GM20000 (cell line): ENCODE measurements around the gene MOV10L1.

Experiments used
- DNase-seq: peaks from one replicate; pipeline ENCODE4 v3.0.0; 2012; ENCODE audit warnings: low spot score
- TF ChIP-seq, protein P1 (sequence below): IDR thresholded peaks from 2 replicates; pipeline ENCODE4 v1.5.1; 2012; ENCODE audit warnings: mild to moderate bottlenecking, control low read depth; ENCODE audit errors: extremely low read depth, missing control alignments

MOV10L1 gene

DNA sequence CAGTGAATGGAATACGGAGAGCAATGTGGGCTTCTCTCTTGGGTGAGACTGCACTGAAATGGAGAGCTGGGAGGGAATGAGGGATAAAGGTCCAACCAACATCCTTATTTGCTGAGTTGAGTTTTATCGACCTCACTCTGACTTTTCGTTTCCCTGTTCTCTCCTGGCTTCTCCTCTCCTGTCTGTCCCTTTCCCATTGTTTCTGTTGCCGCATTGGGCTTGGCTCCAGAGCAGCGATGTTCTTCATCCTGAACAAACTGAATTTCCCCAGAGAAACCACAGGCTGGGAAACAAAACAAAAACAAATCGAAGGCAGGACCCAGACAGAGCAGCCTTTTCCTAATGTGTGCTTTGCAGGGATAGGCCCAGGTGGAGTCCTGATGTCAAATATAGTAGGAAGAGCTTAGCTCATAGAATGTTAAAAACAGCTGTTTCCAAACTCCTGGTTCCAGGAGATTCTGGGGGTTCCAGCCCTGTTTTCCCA, 30.0 kb downstream of the MOV10L1 start:
- DNase-seq: no peak
- TF ChIP-seq, protein P1, sequence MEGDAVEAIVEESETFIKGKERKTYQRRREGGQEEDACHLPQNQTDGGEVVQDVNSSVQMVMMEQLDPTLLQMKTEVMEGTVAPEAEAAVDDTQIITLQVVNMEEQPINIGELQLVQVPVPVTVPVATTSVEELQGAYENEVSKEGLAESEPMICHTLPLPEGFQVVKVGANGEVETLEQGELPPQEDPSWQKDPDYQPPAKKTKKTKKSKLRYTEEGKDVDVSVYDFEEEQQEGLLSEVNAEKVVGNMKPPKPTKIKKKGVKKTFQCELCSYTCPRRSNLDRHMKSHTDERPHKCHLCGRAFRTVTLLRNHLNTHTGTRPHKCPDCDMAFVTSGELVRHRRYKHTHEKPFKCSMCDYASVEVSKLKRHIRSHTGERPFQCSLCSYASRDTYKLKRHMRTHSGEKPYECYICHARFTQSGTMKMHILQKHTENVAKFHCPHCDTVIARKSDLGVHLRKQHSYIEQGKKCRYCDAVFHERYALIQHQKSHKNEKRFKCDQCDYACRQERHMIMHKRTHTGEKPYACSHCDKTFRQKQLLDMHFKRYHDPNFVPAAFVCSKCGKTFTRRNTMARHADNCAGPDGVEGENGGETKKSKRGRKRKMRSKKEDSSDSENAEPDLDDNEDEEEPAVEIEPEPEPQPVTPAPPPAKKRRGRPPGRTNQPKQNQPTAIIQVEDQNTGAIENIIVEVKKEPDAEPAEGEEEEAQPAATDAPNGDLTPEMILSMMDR: no peak

DNA sequence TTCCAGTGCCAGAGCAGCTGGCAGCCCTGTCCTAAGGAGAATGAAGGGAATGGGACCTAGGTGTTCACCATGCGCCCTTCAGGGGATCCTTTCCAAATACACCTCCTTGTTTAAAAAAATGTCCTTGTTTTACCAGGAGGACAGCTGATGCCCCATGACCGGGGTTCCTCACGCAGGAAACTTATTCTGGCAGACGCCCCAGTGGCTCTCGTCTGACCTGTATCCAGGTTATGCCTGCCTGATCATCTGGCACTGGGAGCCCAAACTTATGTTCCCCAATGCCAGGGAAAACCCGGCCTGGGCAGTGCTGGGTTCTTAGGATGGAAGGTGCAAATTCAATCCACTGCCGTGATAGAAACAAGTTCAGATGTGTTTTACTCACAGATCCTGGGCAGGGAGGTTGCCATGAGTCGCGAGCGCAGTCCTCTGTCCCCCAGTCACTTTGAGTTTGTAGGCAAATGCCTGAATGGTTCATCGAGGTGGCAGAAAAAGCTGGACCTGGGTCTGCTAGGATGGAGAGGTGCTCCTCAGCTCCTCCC, 31.5 kb downstream of the MOV10L1 start:
- no peak for DNase-seq
- TF ChIP-seq, protein P1: no peak

DNA sequence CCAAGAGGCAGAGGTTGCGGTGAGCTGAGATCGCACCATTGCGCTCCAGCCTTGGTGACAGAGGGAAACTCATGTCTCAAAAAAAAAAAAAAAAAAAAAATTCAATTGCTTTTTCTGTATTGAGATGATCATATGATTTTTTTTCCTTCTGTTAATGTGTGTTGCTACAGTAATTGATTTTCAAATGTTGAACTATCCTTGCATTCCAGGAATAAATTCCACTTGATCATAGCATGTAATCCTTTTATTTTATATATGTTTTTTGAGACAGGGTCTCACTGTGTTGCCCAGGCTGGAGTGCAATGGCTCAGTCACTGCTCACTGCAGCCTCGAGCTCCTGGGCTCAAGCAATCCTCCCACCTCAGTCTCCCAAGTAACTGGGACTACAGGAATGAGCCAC, 33.3 kb downstream of the MOV10L1 start:
- DNase-seq: no peak
- TF ChIP-seq, protein P1: no peak

DNA sequence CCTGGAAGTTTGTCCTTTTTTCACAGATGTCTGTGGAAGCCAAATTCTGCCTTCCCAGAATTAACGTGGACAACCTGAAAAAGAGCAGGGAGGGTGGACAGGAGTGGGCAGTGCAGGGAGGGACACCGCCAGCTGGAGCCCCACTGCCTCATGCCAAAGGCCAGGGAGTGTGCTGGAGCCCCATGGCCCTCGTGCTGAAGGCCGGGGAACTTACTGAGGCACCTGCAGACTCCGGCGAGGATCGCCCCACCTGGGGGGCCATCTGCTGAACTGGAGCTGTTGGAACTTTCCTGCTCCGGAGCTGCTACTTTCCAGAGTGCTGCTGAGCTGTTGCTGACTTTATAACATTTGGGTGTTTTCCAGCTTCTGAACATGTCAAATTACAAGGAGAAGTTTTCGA, 35.2 kb downstream of the MOV10L1 start:
- TF ChIP-seq, protein P1: no peak
- no peak for DNase-seq

DNA sequence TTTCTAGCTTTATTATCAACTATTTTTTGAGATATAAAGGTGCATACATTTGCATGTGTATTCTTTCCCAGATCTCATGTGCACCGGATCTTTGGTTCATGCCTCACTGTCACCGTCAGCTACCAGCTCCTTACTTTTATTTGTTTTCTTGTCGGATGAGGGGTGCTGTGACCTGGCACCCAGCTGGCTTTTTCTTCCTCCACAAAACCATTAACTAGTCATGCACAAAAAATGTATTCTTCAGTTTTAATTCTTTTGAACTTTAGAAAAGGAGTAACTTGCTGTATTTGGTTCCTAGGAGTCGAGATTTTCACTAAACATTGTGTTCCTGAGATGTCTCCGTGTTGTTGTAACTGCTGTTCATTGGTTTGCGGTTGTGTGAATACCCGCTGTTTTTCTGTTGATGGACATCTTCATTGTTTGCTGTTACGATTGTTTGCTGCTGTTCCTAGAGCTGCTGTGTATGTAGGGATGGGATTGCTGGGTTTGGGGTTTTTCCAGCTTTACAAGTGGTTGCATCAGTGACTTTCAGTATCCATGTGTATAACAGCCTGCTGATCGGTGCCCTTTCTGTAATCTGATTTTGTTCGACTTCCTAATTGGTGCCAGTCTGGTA, 39.4 kb downstream of the MOV10L1 start:
- DNase-seq: no peak

DNA sequence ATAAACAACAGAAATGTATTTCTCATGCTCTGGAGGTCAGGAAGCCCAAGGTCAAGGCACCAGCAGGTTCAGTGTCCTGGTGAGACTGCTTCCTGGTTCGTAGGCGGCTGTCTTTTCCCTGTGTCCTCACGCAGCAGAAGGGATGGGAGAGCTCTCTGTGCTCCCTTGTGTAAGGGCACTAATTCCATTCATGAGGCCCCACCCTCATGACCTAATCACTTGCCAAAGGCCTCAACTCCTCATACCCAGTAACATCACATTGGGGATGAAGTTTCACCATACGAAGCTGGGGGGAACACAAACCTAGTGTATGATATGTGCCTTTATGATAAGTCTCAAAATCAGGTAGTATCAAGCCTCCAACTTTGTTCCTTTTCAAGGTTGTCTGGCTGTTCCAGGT, 42.1 kb downstream of the MOV10L1 start:
- TF ChIP-seq, protein P1: no peak
- DNase-seq: no peak

More for the DNA sequence above, 39.4 kb downstream of the MOV10L1 start:
- TF ChIP-seq, protein P1: no peak

DNA sequence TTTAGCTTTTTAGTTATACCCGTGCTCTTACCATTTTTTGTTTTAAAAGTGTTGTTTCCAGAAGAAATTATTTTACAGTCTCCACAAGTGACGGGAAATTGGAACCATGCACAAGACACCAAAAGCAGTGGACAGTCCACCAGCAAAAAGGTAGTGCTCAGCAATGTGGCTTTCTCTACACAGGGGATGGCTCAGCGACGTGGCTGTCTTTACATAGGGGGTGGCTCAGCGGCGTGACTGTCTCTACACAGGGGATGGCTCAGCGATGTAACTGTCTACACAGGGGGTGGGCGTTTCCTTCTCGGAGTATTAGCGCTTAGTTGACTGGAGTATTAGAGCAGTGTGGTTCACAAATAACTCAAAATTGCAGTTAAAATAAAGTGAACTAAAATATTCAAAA, 44.7 kb downstream of the MOV10L1 start:
- TF ChIP-seq, protein P1: no peak

More for the DNA sequence above, 44.7 kb downstream of the MOV10L1 start:
- DNase-seq: no peak
